HepG2 (cell line): ENCODE data around the gene SLCO4A1. TPM values are rescaled to one million over a fixed set of nuclear protein-coding genes. Genes with fewer than 3 reads are reported as not detected.

Experiments used
- ATAC-seq: fragments of 200-7000 bp; cut with Tn5 transposase; 3 replicates; pipeline ENCODE4 v1.9.1; 2020; ENCODE audit warnings: mild to moderate bottlenecking, moderate library complexity
- BruUV-seq: library from RNA; stranded (reverse); fragments of 400-500 nt; replicated peaks from 2 replicates; lab custom pipeline; 2021; lab: Mats Ljungman, UMichigan
- CTCF ChIA-PET: fragments of 300-600 bp; formaldehyde crosslinking; extraction: SDS; loops from one replicate; lab custom pipeline; 2021; ENCODE audit warnings: low total read pairs, inconsistent platforms, low intra/inter-chr PET ratio; lab: Yijun Ruan, JAX
- POLR2A ChIA-PET: fragments of 350-600 bp; sonication (Branson Sonifier 250); formaldehyde crosslinking; loops from one replicate; lab custom pipeline; 2020; ENCODE audit warnings: antibody characterized with exemption, inconsistent platforms; lab: Yijun Ruan, JAX
- DNase-seq: peaks from one replicate; pipeline ENCODE4 v3.0.0-alpha.2; 2015; ENCODE audit warnings: low spot score
- FAIRE-seq: peaks from 3 replicates; lab custom pipeline; 2011; peaks lifted over from hg19 to GRCh38; lab: Jason Lieb, UNC
- H2AFZ ChIP-seq: one replicate; pipeline ENCODE4 v1.6.1; 2011; ENCODE audit warnings: low read length, inconsistent platforms
- H3K27ac ChIP-seq: fragments of 300-600 bp; 3 replicates; pipeline ENCODE4 v1.8.0; 2011; ENCODE audit warnings: mixed run types, mild to moderate bottlenecking, mixed read lengths, low read length, inconsistent platforms; ENCODE audit not compliant: insufficient read depth; ENCODE audit errors: extremely low read length
- H3K27me3 ChIP-seq, 2 experiments: fragments of 200-600 bp in 1 of 2; 2 replicates in 1 of 2; 3 replicates in 1 of 2; pipeline versions ENCODE4 v1.6.0 to v1.8.0; 2011; ENCODE audit warnings: low read length in 2 of 2, mild to moderate bottlenecking in 2 of 2, moderate library complexity in 2 of 2, inconsistent platforms in 1 of 2; ENCODE audit not compliant: insufficient read depth in 2 of 2, control insufficient read depth in 1 of 2
- H3K36me3 ChIP-seq, 2 experiments: fragments of 200-600 bp in 1 of 2; replicated peaks in 1 of 2; 2 replicates in 1 of 2; 3 replicates in 1 of 2; pipeline versions ENCODE4 v1.5.1 to v1.8.0; 2011; ENCODE audit warnings: low read length in 2 of 2, inconsistent platforms in 1 of 2; ENCODE audit not compliant: insufficient read depth in 2 of 2, control insufficient read depth in 1 of 2
- H3K4me1 ChIP-seq: 2 replicates; pipeline ENCODE4 v1.5.1; 2012; ENCODE audit warnings: low read length, inconsistent platforms; ENCODE audit not compliant: insufficient read depth
- H3K4me2 ChIP-seq: 2 replicates; pipeline ENCODE4 v1.6.0; 2011; ENCODE audit warnings: low read depth, low read length, inconsistent platforms
- H3K4me3 ChIP-seq, 3 experiments: fragments of 200-600 bp in 1 of 3; sonication (generic), shearing (Covaris generic) in 1 of 3; replicated peaks in 1 of 3; 2 replicates each; pipeline ENCODE4 v1.5.1; 2011 to 2016; ENCODE audit warnings: low read length in 3 of 3, inconsistent platforms in 2 of 3, low read depth in 2 of 3, mild to moderate bottlenecking in 2 of 3, control low read depth in 1 of 3, mixed read lengths in 1 of 3; ENCODE audit not compliant: insufficient read depth in 1 of 3
- H3K79me2 ChIP-seq: one replicate; pipeline ENCODE4 v1.6.1; 2011; ENCODE audit warnings: low read length, inconsistent platforms; ENCODE audit not compliant: insufficient read depth
- H3K9ac ChIP-seq: 2 replicates; pipeline ENCODE4 v1.6.0; 2011; ENCODE audit warnings: mild to moderate bottlenecking, low read depth, low read length, inconsistent platforms; ENCODE audit not compliant: insufficient read depth
- H3K9me3 ChIP-seq: 2 replicates; pipeline ENCODE4 v1.5.1; 2012; ENCODE audit warnings: mild to moderate bottlenecking, low read length
- H4K20me1 ChIP-seq: 2 replicates; pipeline ENCODE4 v1.6.0; 2011; ENCODE audit warnings: inconsistent platforms, mild to moderate bottlenecking, low read length, moderate library complexity; ENCODE audit not compliant: insufficient read depth
- DPF2 ChIP-seq: sonication (generic); formaldehyde crosslinking; IDR thresholded peaks from 2 replicates; pipeline ENCODE4 v1.4.0; 2020; ENCODE audit warnings: mild to moderate bottlenecking, low read depth, missing genetic modification reagents, borderline replicate concordance
- EZH2 ChIP-seq: conservative IDR thresholded peaks from 2 replicates; pipeline ENCODE4 v1.6.1; 2012; ENCODE audit warnings: mild to moderate bottlenecking, low read depth, low read length, moderate library complexity
- HOXA9 ChIP-seq: sonication (generic); formaldehyde crosslinking; IDR thresholded peaks from 2 replicates; pipeline ENCODE4 v1.8.1; 2022; ENCODE audit warnings: missing genetic modification reagents, mild to moderate bottlenecking, moderate library complexity, borderline replicate concordance
- KAT2B ChIP-seq: fragments of 150-350 bp; IDR thresholded peaks from 2 replicates; pipeline ENCODE4 v1.6.1; 2014; ENCODE audit warnings: low read depth, low read length, borderline replicate concordance
- KDM5A ChIP-seq: fragments of 200-600 bp; sonication (generic); IDR thresholded peaks from 2 replicates; pipeline ENCODE4 v1.7.0; 2018; ENCODE audit warnings: antibody characterized with exemption, mild to moderate bottlenecking, low read length, borderline replicate concordance
- KMT2A ChIP-seq: sonication (generic); formaldehyde crosslinking; IDR thresholded peaks from 2 replicates; pipeline ENCODE4 v1.4.0; 2020; ENCODE audit warnings: missing genetic modification reagents
- PLSCR1 ChIP-seq: sonication (generic); formaldehyde crosslinking; IDR thresholded peaks from 2 replicates; pipeline ENCODE4 v1.5.0; 2020; ENCODE audit warnings: missing genetic modification reagents, mild to moderate bottlenecking, borderline replicate concordance
- TEAD3 ChIP-seq: optimal IDR thresholded peaks from 2 replicates; pipeline ENCODE3; 2016; ENCODE audit warnings: borderline replicate concordance
- U2AF1 ChIP-seq: fragments of 200-400 bp; formaldehyde crosslinking; optimal IDR thresholded peaks from 2 replicates; pipeline ENCODE3; 2017; ENCODE audit warnings: mild to moderate bottlenecking, low read depth, low read length
- ZBTB1 ChIP-seq: sonication (generic); formaldehyde crosslinking; IDR thresholded peaks from 2 replicates; pipeline ENCODE4 v1.4.0; 2020; ENCODE audit warnings: missing genetic modification reagents, borderline replicate concordance
- ZC3H13 ChIP-seq: sonication (generic); formaldehyde crosslinking; IDR thresholded peaks from 2 replicates; pipeline ENCODE4 v1.8.1; 2023; ENCODE audit warnings: mild to moderate bottlenecking, missing genetic modification reagents, moderate library complexity
- ZNF263 ChIP-seq: sonication (generic); formaldehyde crosslinking; IDR thresholded peaks from 2 replicates; pipeline ENCODE4 v1.4.0; 2020; ENCODE audit warnings: missing genetic modification reagents
- ZNF44 ChIP-seq: sonication (generic); formaldehyde crosslinking; IDR thresholded peaks from 2 replicates; pipeline ENCODE4 v1.5.1; 2020; ENCODE audit warnings: mild to moderate bottlenecking, missing genetic modification reagents
- ZNF558 ChIP-seq: sonication (generic); formaldehyde crosslinking; IDR thresholded peaks from 2 replicates; pipeline ENCODE4 v1.9.0; 2022; ENCODE audit warnings: mild to moderate bottlenecking, missing genetic modification reagents, borderline replicate concordance
- ZNF563 ChIP-seq: sonication (generic); formaldehyde crosslinking; IDR thresholded peaks from 2 replicates; pipeline ENCODE4 v1.8.0; 2022; ENCODE audit warnings: mild to moderate bottlenecking, moderate library complexity, missing genetic modification reagents
- ZNF678 ChIP-seq: sonication (generic); formaldehyde crosslinking; IDR thresholded peaks from 2 replicates; pipeline ENCODE4 v1.4.0; 2020; ENCODE audit warnings: mild to moderate bottlenecking, missing genetic modification reagents
- ZNF768 ChIP-seq: sonication (generic); formaldehyde crosslinking; IDR thresholded peaks from 2 replicates; pipeline ENCODE4 v1.4.0; 2020; ENCODE audit warnings: missing genetic modification reagents
- ZNF780A ChIP-seq: sonication (generic); formaldehyde crosslinking; IDR thresholded peaks from 2 replicates; pipeline ENCODE4 v1.8.0; 2022; ENCODE audit warnings: mild to moderate bottlenecking, missing genetic modification reagents, moderate library complexity
- ZSCAN12 ChIP-seq: sonication (generic); formaldehyde crosslinking; IDR thresholded peaks from 2 replicates; pipeline ENCODE4 v1.9.0; 2021; ENCODE audit warnings: mild to moderate bottlenecking, missing genetic modification reagents
- WGBS: methylation state at CpG from one replicate; pipeline ENCODE4 v1.1.6; 2017; ENCODE audit warnings: low lambda C conversion rate; 5-methylcytosine and 5-hydroxymethylcytosine counted together
- in situ Hi-C: cut with HindIII; loops from 2 replicates; pipeline ENCODE4 v1.10.0; 2017; ENCODE audit warnings: low pct_unique_long_range_greater_than_20kb; ENCODE audit not compliant: extremely low pct_ligation_motif_present
- intact Hi-C: fragments of 100-400 bp; cut with micrococcal nuclease; formaldehyde crosslinking; loops from one replicate; pipeline ENCODE4 v1.10.0; 2022; ENCODE audit not compliant: unreplicated experiment
- polyA plus RNA-seq, 8 experiments: library from polyadenylated mRNA; depleted of rRNA in 3 of 8; stranded (reverse) in 7 of 8; unstranded in 1 of 8; fragments of >200 nt; fragmentation: Illumina TruSeq in 4 of 8; extraction: Trizol in 4 of 8; gene quantifications; 2 replicates each; pipeline versions ENCODE4 v1.2.1 to v1.2.3, GENCODE V29; 2011 to 2016; ENCODE audit warnings: low read depth in 4 of 8, missing spikeins in 1 of 8, mixed read lengths in 1 of 8; ENCODE audit not compliant: insufficient read depth in 1 of 8
- total RNA-seq, 5 experiments: library from RNA; depleted of rRNA; stranded (reverse); fragments of >200 nt; fragmentation: Illumina TruSeq; extraction: Trizol; gene quantifications; 2 replicates each; pipeline ENCODE4 v1.2.3, GENCODE V29; 2016; ENCODE audit warnings: low read depth in 1 of 5

The SLCO4A1 gene
- total and polyA plus RNA-seq, 2 of the 13 experiments (the other 11 are each of a cell fraction or from before 2014, with no cell fraction given) = 55.5 to 112 TPM

GRCh38 chr20:62697468-62697912, 55.2 kb downstream of the SLCO4A1 start:
- CTCF ChIA-PET = no interaction called here

More at GRCh38 chr20:62697468-62697912, 55.2 kb downstream of the SLCO4A1 start:
- Histone ChIP-seq H3K36me3 (no peaks in the 10 kb centered on the region), H2AFZ (no peak overlapping the region), H3K79me2 (no peaks in the 10 kb centered on the region), H3K9ac (no peak overlapping the region), H3K9me3 (no peaks in the 10 kb centered on the region), H3K27me3 (peaks cover 54 to 98% of the 10 kb centered on the region in 2 experiments), H4K20me1 (peaks cover 7% of the 10 kb centered on the region; the same call in 1 of the 2 replicates), H3K4me2 (no peak overlapping the region), H3K4me3 (no peak overlapping the region), H3K27ac (no peak overlapping the region), H3K4me1 (no peaks in the 10 kb centered on the region; the same call in 1 of the 2 replicates)
- FAIRE-seq = no peak
- POLR2A ChIA-PET = no interaction called here
- no TSS peak for BruUV-seq
- no peak for DNase-seq
- TF ChIP-seq ZNF678 (CRISPR knock-in tag) = no peak
- TF ChIP-seq EZH2 = peak; percentile 67; the same call in 1 of the 2 replicates
- no peak for TF ChIP-seq KMT2A (CRISPR knock-in tag)
- no peak for TF ChIP-seq ZNF780A
- no peak for TF ChIP-seq ZNF558 (CRISPR knock-in tag)
- no peak for TF ChIP-seq KDM5A
- 0 out of 2 replicates have a peak, but pooled peaks have one; percentile 38 for TF ChIP-seq ZBTB1
- no peak for TF ChIP-seq ZC3H13 (CRISPR knock-in tag)
- TF ChIP-seq ZNF768 (CRISPR knock-in tag) = no peak
- no peak for TF ChIP-seq PLSCR1 (CRISPR knock-in tag)
- TF ChIP-seq U2AF1 = no peak
- no peak for TF ChIP-seq ZSCAN12 (CRISPR knock-in tag)
- TF ChIP-seq KAT2B = no peak
- TF ChIP-seq DPF2 (CRISPR knock-in tag) = no peak
- TF ChIP-seq ZNF263 = no peak
- no peak for TF ChIP-seq HOXA9 (CRISPR knock-in tag)
- TF ChIP-seq ZNF44 = no peak
- peak; percentile 10 for TF ChIP-seq TEAD3 (CRISPR knock-in tag)
- TF ChIP-seq ZNF563 (CRISPR knock-in tag) = no peak
- in situ Hi-C loops = no loop called here
- intact Hi-C loops = no loop called here
- 34% methylated on average over 8 of the region's 11 CpGs for WGBS
- peak; percentile 6; the same call in 1 of the 3 replicates for ATAC-seq
